GM12891 (cell line): ENCODE measurements around the gene TES.
"Not testable (repeated sequence)": the region's sequence is repeated elsewhere in the genome, so short reads cannot be mapped to it uniquely, and the experiment has no call there.

Source experiments
- DNase-seq: peaks from one replicate; pipeline ENCODE4 v3.0.0; 2011; ENCODE audit warnings: low spot score; ENCODE audit not compliant: insufficient read length
- FAIRE-seq: peaks from 2 replicates; lab custom pipeline; 2011; peaks lifted over from hg19 to GRCh38; lab: Jason Lieb, UNC
- PAX5 ChIP-seq: IDR thresholded peaks from 2 replicates; pipeline ENCODE4 v1.6.1; 2011; ENCODE audit warnings: low read length, moderate library complexity, mild to moderate bottlenecking; ENCODE audit not compliant: insufficient read depth, severe bottlenecking
- POLR2A ChIP-seq: IDR thresholded peaks from 2 replicates; pipeline ENCODE4 v1.6.1; 2011; ENCODE audit warnings: low read depth, low read length, control low read depth
- POLR2AphosphoS5 ChIP-seq: IDR thresholded peaks from 2 replicates; pipeline ENCODE4 v1.6.1; 2011; ENCODE audit warnings: low read depth, low read length, control low read depth
- POU2F2 ChIP-seq: IDR thresholded peaks from 2 replicates; pipeline ENCODE4 v1.6.1; 2011; ENCODE audit warnings: low read depth, mild to moderate bottlenecking, control low read depth, low read length, moderate library complexity
- SPI1 ChIP-seq: IDR thresholded peaks from 2 replicates; pipeline ENCODE4 v1.6.1; 2011; ENCODE audit warnings: low read depth, low read length, control low read depth
- TAF1 ChIP-seq: IDR thresholded peaks from 2 replicates; pipeline ENCODE4 v1.6.1; 2011; ENCODE audit warnings: low read depth, low read length, control low read depth

TES gene

GRCh38 chr7:116291937-116292336, 81.6 kb downstream of the TES start:
- FAIRE-seq = no peak
- DNase-seq = no peak
- TF ChIP-seq POU2F2 (no peak), POLR2A (no peak), SPI1 (no peak), POLR2AphosphoS5 (no peak), PAX5 (no peak), TAF1 (no peak)

GRCh38 chr7:116292381-116292780, 82.0 kb downstream of the TES start:
- DNase-seq (no peak), FAIRE-seq (no peak)
- no peak for TF ChIP-seq POLR2A
- TF ChIP-seq PAX5 = no peak
- TF ChIP-seq SPI1 = no peak
- TF ChIP-seq POU2F2 = no peak
- no peak for TF ChIP-seq POLR2AphosphoS5
- no peak for TF ChIP-seq TAF1

GRCh38 chr7:116293139-116293538, 82.8 kb downstream of the TES start:
- FAIRE-seq (no peak), DNase-seq (no peak)
- TF ChIP-seq POLR2AphosphoS5 (no peak), POLR2A (no peak)

GRCh38 chr7:116293633-116294032, 83.3 kb downstream of the TES start:
- TF ChIP-seq SPI1 (no peak), PAX5 (no peak), POU2F2 (no peak), POLR2A (no peak), TAF1 (no peak), POLR2AphosphoS5 (no peak)
- FAIRE-seq (no peak), DNase-seq (no peak)

- FAIRE-seq, DNase-seq: not testable (repeated sequence)
These were observed 85.6 kb downstream of the TES start for GRCh38 chr7:116295903-116296302.

- FAIRE-seq (no peak), DNase-seq (no peak)
- TF ChIP-seq POLR2AphosphoS5 (no peak), POLR2A (no peak), PAX5 (no peak), TAF1 (no peak), SPI1 (no peak), POU2F2 (no peak)
These were observed 87.7 kb downstream of the TES start for GRCh38 chr7:116298055-116298454.

- DNase-seq = no peak
- no peak for TF ChIP-seq POLR2A
- TF ChIP-seq TAF1 = no peak
- TF ChIP-seq POU2F2 = no peak
- no peak for TF ChIP-seq POLR2AphosphoS5
- TF ChIP-seq PAX5 = no peak
- TF ChIP-seq SPI1 = no peak
- FAIRE-seq = no peak
These were observed 88.2 kb downstream of the TES start for GRCh38 chr7:116298576-116298975.

- TF ChIP-seq SPI1 (no peak), TAF1 (no peak)
- no peak for DNase-seq
- no peak for FAIRE-seq
These were observed 95.4 kb downstream of the TES start for GRCh38 chr7:116305485-116306408.

- FAIRE-seq (no peak), DNase-seq (no peak)
- TF ChIP-seq POLR2AphosphoS5 = no peak
- TF ChIP-seq PAX5 = no peak
- TF ChIP-seq POU2F2 = no peak
- TF ChIP-seq SPI1 = no peak
These were observed 96.2 kb downstream of the TES start for GRCh38 chr7:116306409-116307048.

GRCh38 chr7:116307253-116307652, 96.9 kb downstream of the TES start:
- FAIRE-seq (no peak), DNase-seq (no peak)
- TF ChIP-seq POLR2A (no peak), SPI1 (no peak), PAX5 (no peak), POLR2AphosphoS5 (no peak), POU2F2 (no peak), TAF1 (no peak)
